OCI-LY7 (cell line): ENCODE measurements around the gene KRTAP10-3. TPM values are rescaled to one million over a fixed set of nuclear protein-coding genes. Genes with fewer than 3 reads are reported as not detected.

Experiments
- BruUV-seq: library from RNA; stranded (reverse); fragments of 400-500 nt; replicated peaks from 2 replicates; lab custom pipeline; 2021; lab: Mats Ljungman, UMichigan
- CTCF ChIA-PET: fragments of 300-600 bp; sonication (Branson Sonifier 250); formaldehyde crosslinking; loops from one replicate; lab custom pipeline; 2022; ENCODE audit warnings: antibody characterized with exemption; ENCODE audit not compliant: unreplicated experiment; lab: Charles Lee
- POLR2A ChIA-PET: fragments of 300-600 bp; sonication (Branson Sonifier 250); formaldehyde crosslinking; loops from one replicate; lab custom pipeline; 2022; ENCODE audit warnings: antibody characterized with exemption; lab: Charles Lee
- DNase-seq: peaks from one replicate; pipeline ENCODE4 v3.0.0-alpha.2; 2015; ENCODE audit warnings: low spot score
- H2AFZ ChIP-seq: fragments of 200-600 bp; sonication (generic), shearing (Covaris generic); 2 replicates; pipeline ENCODE4 v1.6.1; 2014; ENCODE audit warnings: mild to moderate bottlenecking, antibody characterized with exemption, low read length, moderate library complexity
- H3K27ac ChIP-seq: fragments of 200-600 bp; sonication (generic); 2 replicates; pipeline ENCODE4 v1.5.1; 2014; ENCODE audit warnings: mixed run types, low read depth, mild to moderate bottlenecking, moderate library complexity, low read length, inconsistent platforms; ENCODE audit not compliant: poor library complexity, severe bottlenecking
- H3K36me3 ChIP-seq: fragments of 200-600 bp; sonication (generic); 2 replicates; pipeline ENCODE4 v1.6.1; 2014; ENCODE audit warnings: mild to moderate bottlenecking, antibody characterized with exemption, low read length, moderate library complexity, mixed read lengths; ENCODE audit not compliant: insufficient read depth
- H3K4me1 ChIP-seq: fragments of 200-600 bp; sonication (generic); 2 replicates; pipeline ENCODE4 v1.5.1; 2014; ENCODE audit warnings: mild to moderate bottlenecking, low read length; ENCODE audit not compliant: insufficient read depth, poor library complexity, severe bottlenecking
- H3K4me2 ChIP-seq: fragments of 200-600 bp; sonication (generic); 2 replicates; pipeline ENCODE4 v1.6.1; 2014; ENCODE audit warnings: mild to moderate bottlenecking, low read length
- H3K4me3 ChIP-seq: fragments of 200-600 bp; sonication (generic); 2 replicates; pipeline ENCODE4 v1.5.1; 2014; ENCODE audit warnings: mild to moderate bottlenecking, low read depth, low read length; ENCODE audit not compliant: poor library complexity, severe bottlenecking
- H3K79me2 ChIP-seq: fragments of 200-600 bp; sonication (generic); 2 replicates; pipeline ENCODE4 v1.6.1; 2016; ENCODE audit warnings: low read depth, mild to moderate bottlenecking, low read length, moderate library complexity, mixed read lengths; ENCODE audit not compliant: insufficient read depth
- H3K9me2 ChIP-seq: fragments of 200-600 bp; sonication (generic); 2 replicates; pipeline ENCODE4 v1.6.1; 2016; ENCODE audit warnings: mild to moderate bottlenecking, low read length, mixed read lengths; ENCODE audit not compliant: insufficient read depth
- H3K9me3 ChIP-seq: fragments of 200-600 bp; sonication (generic); 2 replicates; pipeline ENCODE4 v1.6.1; 2014; ENCODE audit warnings: mild to moderate bottlenecking, mixed run types, low read length, mixed read lengths
- H4K20me1 ChIP-seq: fragments of 200-600 bp; sonication (generic); 2 replicates; pipeline ENCODE4 v1.6.1; 2014; ENCODE audit warnings: mild to moderate bottlenecking, antibody characterized with exemption, low read length, moderate library complexity, mixed read lengths; ENCODE audit not compliant: insufficient read depth
- EZH2phosphoT487 ChIP-seq: fragments of 200-600 bp; sonication (generic); IDR thresholded peaks from 2 replicates; pipeline ENCODE4 v1.6.1; 2018; ENCODE audit warnings: low read depth, borderline replicate concordance, mild to moderate bottlenecking, mixed run types, antibody characterized with exemption, low read length, moderate library complexity, mixed read lengths
- intact Hi-C: fragments of 100-400 bp; cut with micrococcal nuclease; formaldehyde crosslinking; loops from one replicate; pipeline ENCODE4 v1.10.0; 2022; ENCODE audit not compliant: unreplicated experiment
- total RNA-seq, 2 experiments: library from RNA; depleted of rRNA in 1 of 2; stranded (reverse); fragments of >200 nt in 1 of 2; shearing (Covaris generic) in 1 of 2; gene quantifications; 2 replicates each; pipeline ENCODE4 v1.2.3, GENCODE V29; 2014 to 2022
- TF ChIP-seq, protein P1 (sequence below): fragments of 200-600 bp; sonication (generic); conservative IDR thresholded peaks from 2 replicates; pipeline ENCODE4 v1.5.1; 2014; ENCODE audit warnings: mild to moderate bottlenecking, antibody characterized with exemption, low read length, moderate library complexity, mixed read lengths

Gene KRTAP10-3
- total RNA-seq, 2 experiments from 2014 or later: not detected

DNA sequence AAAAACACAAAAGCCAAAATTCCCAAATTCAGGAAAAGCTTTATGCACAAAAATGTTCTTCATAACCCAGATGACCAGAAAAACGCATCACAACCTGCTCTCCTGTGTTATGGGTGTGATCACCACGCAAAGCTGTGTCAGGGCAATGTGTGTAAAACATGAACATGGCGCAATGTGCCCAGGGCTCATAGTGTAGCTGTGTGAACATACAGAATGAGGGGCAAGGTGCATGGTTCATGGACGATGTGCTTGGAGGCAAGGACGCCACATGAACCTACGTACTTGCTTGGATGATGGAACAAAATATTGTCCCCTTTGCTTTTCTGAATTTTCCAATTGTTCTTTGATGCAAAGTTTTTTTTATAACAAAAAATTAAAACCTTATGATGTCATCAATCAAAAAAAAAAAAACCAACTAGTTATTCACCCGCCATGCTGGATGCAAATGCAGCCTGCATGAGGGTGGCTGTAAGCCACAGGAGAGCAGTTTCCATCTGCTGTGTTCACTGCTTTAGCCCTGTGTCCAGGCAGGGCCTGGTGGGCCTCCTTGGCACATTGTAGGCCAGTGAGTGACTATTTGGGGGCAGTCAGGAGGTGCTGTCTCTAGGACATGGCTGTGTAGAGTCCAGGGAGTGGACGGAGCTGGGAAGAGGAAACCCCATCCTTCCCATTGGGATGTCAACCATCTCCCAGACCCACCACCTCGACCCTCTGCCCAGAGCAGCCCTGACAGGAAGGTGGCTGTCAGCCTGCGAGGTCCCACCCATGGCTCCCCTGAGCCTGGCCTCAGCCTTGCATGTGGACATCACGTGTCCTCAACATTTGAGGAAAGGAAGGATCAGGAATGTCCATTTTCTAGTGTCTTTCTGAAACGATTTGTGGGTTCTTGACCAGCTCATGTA is 32.2 kb downstream of the KRTAP10-3 start:
- intact Hi-C loops: no loop called here
- H3K4me2 ChIP-seq: no peak overlapping the region
- H3K9me2 ChIP-seq: no peaks in the 10 kb centered on the region
- no peaks in the 10 kb centered on the region for H3K79me2 ChIP-seq
- H3K4me3 ChIP-seq: no peak overlapping the region
- BruUV-seq: no TSS peak
- CTCF ChIA-PET: no interaction called here
- TF ChIP-seq, protein P1, sequence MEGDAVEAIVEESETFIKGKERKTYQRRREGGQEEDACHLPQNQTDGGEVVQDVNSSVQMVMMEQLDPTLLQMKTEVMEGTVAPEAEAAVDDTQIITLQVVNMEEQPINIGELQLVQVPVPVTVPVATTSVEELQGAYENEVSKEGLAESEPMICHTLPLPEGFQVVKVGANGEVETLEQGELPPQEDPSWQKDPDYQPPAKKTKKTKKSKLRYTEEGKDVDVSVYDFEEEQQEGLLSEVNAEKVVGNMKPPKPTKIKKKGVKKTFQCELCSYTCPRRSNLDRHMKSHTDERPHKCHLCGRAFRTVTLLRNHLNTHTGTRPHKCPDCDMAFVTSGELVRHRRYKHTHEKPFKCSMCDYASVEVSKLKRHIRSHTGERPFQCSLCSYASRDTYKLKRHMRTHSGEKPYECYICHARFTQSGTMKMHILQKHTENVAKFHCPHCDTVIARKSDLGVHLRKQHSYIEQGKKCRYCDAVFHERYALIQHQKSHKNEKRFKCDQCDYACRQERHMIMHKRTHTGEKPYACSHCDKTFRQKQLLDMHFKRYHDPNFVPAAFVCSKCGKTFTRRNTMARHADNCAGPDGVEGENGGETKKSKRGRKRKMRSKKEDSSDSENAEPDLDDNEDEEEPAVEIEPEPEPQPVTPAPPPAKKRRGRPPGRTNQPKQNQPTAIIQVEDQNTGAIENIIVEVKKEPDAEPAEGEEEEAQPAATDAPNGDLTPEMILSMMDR: no peak
- TF ChIP-seq EZH2phosphoT487: no peak
- H2AFZ ChIP-seq: no peak overlapping the region
- no peaks in the 10 kb centered on the region; the same call in 1 of the 2 replicates for H3K9me3 ChIP-seq
- H3K27ac ChIP-seq: no peak overlapping the region
- no peaks in the 10 kb centered on the region for H3K4me1 ChIP-seq
- H4K20me1 ChIP-seq: no peaks in the 10 kb centered on the region
- POLR2A ChIA-PET: no interaction called here
- no peak for DNase-seq
- H3K36me3 ChIP-seq: no peaks in the 10 kb centered on the region

DNA sequence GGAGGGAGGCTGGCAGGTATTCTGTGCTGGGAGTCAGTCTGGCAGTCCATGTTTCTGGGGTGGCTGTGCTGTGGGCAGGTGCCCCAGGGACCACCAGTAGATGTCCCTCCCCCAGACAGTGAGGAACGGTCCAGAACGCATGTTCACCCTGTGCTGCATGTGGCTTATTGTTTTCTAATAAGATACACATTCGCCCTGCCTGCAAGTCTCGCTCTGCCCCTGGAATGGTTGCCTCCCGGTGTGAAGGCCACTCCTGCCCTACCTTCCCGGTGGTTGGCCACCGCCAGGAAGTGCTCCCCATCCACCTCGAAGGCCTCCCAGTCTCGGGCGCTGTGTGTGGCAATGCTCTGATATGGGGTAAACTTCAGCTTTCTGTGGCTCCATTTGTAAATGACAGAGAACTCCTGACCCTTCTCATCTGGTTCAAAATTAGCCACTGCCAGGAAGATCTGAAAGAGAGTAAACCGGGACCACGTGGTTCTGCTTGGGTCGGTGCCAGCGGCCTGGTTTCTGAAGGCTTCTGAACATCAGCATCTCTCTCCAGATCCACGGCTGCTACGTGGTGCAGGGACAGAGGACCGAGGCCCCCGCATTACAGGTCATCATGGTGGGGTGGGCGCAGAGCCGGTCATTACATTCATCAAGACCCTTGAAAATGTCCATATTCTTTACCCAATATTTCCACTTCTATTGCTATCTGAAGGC is 33.1 kb downstream of the KRTAP10-3 start:
- no peak overlapping the region for H3K4me3 ChIP-seq
- BruUV-seq: no TSS peak
- H4K20me1 ChIP-seq: no peaks in the 10 kb centered on the region
- TF ChIP-seq, protein P1: no peak
- TF ChIP-seq EZH2phosphoT487: no peak
- H2AFZ ChIP-seq: no peak overlapping the region
- no peaks in the 10 kb centered on the region for H3K79me2 ChIP-seq
- ChIA-PET CTCF (no interaction called here), POLR2A (no interaction called here)
- no peaks in the 10 kb centered on the region for H3K9me2 ChIP-seq
- no peak overlapping the region for H3K4me2 ChIP-seq
- H3K27ac ChIP-seq: no peak overlapping the region
- H3K4me1 ChIP-seq: no peaks in the 10 kb centered on the region
- H3K36me3 ChIP-seq: no peaks in the 10 kb centered on the region
- intact Hi-C loops: no loop called here
- no peaks in the 10 kb centered on the region; the same call in 1 of the 2 replicates for H3K9me3 ChIP-seq
- DNase-seq: no peak
